NCI-H526 treated with DMSO at 0.1 percent for 48 hours (cell line): ENCODE results near the gene GATAD2B.

ENCODE experiments used
- DNase-seq: peaks from one replicate; lab custom pipeline; 2025; lab: John Stamatoyannopoulos, UW

Gene GATAD2B

DNA sequence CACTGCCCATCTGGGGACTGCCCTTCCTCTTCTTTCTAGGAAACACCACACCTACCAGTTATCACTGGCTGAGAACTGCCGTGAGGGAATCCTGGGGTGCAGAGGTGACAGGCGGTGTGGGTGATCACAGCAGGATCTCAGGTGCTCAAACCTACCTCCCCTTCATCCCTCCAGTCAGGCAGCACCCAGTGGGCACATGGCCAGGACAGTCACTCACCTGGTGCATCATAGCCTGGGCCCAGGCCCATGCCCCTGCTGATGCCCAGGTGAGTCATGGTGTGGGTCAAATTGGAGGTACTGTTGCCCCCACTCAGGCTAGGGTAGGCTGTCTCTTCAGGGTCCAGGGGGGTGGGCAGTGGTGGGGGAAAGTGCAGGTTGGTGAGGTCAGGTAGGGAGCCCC is 29.0 kb upstream of the GATAD2B start:
- no peak for DNase-seq

DNA sequence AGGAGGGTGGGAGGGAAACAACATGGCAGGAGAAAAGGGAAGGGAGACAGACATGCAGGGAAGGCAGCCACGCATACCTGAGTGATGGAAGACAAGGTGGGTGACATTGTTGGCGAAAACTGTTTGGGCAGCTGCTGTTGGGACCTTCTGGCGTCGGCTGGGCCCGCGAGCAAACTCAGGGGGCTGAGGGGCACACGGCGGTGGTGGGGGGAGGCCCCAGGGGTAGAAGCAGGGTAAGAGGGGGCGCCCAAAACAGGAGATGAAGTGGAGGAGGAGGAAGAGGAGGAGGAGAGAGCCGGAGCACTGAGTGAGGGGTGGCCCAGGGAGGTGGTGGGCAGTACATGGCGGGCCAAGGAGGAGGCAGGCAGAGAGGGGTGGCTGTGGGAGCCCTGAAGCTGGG is 28.4 kb upstream of the GATAD2B start:
- no peak for DNase-seq

DNA sequence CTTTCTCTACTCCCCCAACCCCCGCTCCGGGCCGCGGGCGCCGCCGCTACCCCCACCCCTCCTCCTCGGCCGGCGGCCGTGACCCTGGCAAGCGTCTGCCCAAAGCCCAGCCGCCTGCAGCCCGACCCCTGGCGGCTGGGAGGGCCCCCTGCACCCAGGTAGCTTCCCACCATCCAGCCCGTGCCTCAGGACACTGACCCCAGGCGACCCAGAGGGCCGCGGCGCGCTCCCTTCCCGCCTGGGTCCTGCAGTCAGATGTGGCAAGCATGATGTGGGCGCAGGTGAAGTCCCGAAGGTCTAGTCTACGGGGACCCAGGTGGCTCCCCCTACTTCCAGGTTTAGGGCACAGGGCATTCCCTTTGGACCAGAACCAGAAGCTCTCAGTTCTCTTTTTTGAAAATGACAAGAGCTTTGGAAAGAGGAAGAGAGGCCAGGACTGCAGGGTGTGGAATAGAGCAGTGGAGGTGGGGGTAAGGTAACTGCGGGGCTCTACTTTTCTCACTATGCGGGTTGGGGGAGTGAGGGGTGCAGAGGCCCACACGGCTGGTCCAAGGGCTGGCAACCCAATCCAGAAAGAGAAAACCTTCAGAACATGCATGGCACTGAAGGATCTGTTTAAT is 24.0 kb upstream of the GATAD2B start, which contains the start of gene DENND4B:
Gene DENND4B (minus strand): TSS at position 97 of the 620 bp plus-strand sequence. CDS start 2,344 bp downstream, outside the sequence.
- DNase-seq = peak; percentile 87

DNA sequence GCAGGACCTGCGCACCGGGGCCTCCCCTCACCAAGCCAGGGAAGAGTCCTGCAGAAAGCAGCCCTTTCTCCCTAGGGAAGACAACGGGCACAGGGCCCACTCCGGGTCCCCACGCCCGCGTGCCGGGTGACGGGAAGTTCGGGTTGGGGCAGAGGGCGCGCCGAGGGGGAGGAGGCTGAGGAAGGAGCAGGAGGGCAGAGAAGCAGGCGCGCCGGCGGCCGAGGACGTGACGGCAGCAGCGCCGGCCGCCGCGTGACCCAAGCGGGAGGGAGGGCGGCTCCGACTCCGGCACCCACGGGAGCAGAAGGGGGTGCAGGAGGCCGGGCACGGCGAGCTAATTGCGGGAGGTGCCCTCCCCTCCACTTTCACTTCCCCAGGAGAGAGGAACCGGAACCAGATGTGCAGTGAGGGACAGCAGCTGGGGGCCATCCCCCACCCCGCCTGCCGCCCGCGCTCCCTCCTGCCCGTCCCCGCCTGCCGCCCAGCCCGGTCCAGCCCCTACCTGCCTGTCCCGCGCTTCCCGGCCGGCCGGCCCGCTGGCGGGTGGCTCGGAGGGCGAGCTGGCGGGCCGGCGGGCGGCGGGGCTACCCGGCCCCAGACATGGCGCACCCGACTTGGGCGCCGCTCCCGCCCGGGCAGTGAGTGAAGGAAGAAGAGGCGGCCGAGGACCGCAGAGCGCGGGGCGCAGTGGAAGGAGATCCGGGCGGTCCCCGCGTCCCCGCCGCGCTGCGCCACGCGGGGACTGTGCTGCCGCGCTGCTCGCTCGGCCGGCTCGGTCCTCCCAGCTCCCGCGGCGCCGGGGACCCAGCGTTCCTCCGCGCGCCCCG is 23.2 kb upstream of the GATAD2B start:
- peak; percentile 73 for DNase-seq

DNA sequence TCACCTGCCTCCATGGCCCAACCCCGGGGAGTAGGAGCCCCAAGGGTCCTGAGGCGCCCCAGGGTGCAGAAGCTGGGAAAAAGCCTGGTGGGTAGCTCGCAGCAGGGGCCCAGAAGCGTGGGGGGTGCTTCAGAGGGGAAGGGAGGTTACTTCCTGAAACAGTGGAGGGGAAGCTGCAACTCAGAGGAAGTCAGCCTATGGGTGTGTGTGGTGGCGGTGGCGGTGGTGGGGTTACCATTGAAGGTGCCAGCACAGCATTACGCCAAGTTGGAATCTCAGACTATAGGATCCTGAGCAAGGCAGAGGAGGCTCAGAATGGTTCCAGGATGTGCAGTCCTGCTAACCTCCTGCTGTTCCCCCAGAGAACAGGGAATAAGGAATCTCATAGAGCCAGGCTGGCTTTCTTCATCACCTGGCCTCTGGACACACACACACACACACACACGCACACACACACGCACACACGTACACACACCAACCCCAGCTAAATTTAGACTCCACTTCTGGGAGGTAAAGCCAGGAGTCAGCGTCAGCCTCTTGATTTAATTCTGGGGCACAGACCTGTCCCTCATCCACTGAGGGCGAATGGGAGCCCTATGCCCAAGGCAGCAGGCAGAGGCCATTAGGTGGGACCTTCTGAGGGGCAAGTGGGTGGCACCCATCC is 22.5 kb upstream of the GATAD2B start:
- DNase-seq = no peak

DNA sequence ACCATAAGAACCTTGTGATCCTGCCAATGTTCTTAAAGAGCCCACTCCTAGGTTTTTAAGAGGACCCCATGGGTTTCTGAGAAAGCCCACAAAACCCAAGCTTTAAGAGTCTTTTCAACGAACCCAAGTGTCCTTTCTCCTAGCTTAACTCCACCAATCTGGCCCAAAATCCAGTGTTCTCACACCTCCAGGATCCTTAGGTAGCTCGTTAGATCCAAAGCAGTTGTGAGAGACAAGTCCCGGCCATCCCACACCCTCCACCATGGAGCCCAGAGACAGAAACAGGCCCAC is 22.0 kb upstream of the GATAD2B start:
- DNase-seq = no peak

DNA sequence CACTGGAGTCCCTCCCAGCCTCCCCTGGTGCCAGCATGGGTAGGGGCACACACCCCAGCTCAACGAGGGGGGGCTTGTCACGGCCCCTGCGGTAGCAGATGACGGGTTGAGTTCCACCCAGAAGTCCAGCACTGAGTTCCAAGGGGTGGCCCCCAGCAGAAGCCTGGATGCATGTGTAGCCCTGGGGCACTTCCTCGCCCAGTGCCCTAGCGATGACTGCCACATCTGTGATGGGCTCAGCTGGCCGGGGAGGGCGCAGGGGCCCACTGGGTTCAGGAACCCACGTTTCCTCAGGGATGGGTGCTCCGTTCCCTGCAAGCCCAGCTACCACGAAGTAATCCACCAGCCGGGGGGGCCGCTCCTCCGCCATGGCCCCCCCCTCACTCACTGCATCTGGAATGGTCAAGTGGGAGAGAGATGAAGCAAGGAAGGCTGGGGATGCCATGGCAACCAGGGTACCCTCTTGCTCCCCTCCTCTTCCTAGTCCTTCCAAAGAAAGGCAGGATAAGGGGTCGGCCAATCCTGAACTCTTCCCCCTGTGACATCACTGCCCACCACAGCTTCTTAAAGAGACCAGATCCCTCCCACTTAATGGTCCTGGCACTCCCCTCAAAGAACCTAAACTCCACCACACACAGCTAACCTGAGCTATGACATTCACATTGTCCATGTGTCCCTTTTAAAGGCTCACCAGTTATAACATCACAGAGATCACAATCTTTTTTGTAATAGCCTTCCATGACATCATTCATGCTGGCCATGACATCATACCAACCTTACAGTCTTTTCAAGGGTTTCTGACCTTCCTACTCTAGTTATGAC is 21.4 kb upstream of the GATAD2B start:
- DNase-seq = no peak

DNA sequence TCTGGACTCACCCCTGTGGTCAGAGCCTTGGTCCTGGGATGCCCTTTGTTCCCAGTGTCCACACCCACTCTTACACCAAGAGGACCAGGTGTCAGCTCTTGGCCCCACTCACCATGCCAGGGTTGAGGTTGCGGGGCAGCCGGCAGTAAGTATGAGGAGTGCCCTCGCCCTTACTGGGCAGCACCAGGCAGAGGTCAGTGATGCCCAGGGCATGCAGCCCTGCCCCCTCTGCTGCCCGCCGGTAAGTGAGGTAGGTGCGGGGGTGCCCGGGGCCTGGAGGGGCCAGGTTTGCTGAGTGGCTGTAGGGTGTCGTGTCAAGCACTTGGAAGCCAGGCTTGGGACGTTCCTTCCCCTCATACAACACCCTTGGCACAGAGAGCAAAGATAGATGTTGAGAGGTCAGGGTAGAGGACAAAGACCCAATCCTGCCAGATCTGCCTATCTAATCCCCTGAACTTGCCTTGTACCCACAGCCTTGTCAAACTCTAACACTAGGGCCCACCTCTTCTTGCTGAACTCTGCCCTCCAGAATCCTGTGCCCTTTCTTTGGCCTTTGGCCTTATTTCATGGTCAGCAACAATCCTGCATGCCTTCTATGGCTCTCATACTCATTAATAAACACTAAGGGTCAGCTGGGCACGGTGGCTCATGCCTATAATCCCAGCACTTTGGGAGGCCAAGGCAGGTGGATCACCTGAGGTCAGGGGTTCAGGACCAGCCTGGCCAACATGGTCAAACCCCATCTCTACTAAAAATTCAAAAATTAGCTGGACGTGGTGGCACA is 20.2 kb upstream of the GATAD2B start:
- DNase-seq = no peak

DNA sequence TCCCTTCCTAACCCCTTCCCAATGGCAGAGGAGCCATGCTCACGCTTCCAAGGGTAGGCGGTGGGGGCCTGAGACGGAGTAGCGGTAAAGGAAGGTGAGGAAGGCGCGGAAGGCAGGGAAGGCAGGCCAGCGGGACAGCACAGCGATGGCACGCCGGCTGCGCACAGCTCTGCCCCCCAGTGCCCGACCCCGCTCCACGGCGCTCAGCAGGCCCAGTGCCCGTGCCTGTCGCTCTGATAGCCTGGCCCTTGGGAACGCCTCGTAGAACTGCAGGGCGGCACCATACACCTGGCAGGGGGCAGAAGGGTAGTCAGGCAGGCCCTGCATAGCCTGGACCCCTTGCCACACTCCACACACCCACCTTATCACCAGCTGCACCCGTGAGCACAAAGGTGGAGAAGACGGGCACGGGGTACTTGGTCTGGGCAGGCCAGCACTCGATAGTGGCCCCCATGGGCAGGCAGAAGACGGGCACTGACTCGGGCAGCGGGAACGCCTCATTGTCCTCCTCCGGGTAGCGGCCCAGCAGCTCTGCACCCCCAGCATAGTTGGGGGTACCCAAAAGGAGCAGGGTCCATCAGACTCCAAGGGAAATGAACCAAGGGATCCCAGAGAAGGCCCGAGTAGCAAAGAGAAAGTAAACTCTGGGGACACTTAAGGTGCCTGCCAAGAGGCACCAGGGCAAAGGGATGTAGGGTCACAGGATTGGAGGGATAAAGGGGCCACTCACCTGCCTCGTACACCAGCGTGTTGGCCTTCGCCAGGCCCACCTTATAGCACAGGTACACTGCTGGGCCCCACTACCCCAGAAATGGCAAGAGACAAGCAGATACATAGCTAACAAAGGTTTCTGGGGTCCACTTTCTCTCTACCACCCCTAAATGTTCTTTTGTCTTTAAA is 19.3 kb upstream of the GATAD2B start:
- DNase-seq = no peak

DNA sequence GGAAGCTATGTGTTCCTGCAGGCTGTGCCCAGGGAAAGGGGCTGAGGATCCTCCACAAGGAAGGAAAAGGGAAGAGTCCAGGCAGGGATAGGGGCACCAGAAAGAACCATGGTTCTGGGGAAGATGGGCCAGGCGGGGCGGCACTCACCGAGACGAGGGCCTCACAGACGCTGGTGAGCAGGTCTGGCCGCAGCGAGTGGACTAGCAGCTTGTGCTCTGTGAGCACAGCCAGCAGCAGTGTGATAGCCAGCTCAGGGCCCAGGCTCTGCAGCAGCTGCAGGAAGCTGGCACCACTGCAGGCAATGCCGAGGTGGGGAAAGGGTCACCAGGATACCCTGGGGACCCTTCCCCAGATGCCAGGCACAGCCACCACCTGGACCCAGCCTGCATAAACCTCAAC is 18.0 kb upstream of the GATAD2B start:
- DNase-seq = no peak

DNA sequence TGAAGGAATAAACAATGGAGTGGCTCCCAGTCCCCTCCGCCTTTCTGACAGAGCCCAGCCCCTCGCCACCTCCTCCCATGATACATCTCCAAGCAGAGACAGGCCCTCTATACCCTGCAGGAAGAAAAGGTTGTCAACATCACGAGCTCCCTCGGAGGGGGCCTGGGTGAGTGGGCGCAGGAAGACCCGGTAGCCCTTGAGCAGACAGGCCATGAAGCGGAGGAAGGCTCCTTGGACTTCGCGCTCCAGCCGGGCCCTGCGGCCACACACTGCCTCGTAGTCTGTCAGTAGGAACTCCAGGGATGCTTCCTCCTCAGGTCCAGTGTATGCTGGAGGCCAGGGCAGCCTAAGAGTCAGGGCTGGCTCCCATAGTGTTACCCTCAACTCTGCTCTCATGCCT is 16.7 kb upstream of the GATAD2B start:
- no peak for DNase-seq

DNA sequence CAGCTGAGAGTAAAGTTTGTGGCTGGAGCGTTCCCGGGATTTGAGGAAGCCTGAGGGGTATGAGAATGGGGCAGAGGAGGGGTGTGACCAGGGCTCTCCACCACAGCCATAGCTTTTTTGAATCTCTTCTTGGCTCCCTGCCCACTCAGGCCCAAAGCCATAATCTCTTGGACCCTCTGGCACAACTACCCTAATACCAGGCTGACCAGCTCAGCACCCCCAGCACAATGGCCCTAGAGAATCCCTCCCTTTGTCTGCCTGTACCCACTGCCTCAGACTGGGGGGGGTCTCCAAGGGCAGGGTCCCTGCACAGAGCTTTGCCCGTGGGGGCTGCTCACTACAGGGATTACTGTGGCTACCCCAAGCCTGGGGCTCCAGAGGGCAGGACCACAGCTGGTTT is 16.2 kb upstream of the GATAD2B start:
- no peak for DNase-seq

DNA sequence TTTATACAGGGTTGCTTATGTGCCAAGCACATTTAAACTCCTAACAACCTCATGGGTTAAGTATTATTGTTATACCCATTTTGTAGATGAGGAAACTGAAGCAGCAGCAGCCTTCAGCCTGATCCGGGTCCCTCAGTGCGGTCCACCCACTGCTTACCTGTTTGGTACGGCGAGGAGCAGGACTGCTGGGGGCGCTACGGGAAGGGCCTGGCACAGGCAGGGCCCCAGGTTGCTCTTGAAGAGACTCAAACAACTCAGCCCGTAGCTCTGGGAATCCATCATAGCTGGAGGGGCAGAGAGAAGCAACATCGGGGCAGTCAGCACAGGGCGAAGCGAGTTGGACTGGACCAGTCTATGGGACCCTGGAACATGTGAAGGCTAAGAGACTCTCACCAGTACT is 14.6 kb upstream of the GATAD2B start:
- no peak for DNase-seq

DNA sequence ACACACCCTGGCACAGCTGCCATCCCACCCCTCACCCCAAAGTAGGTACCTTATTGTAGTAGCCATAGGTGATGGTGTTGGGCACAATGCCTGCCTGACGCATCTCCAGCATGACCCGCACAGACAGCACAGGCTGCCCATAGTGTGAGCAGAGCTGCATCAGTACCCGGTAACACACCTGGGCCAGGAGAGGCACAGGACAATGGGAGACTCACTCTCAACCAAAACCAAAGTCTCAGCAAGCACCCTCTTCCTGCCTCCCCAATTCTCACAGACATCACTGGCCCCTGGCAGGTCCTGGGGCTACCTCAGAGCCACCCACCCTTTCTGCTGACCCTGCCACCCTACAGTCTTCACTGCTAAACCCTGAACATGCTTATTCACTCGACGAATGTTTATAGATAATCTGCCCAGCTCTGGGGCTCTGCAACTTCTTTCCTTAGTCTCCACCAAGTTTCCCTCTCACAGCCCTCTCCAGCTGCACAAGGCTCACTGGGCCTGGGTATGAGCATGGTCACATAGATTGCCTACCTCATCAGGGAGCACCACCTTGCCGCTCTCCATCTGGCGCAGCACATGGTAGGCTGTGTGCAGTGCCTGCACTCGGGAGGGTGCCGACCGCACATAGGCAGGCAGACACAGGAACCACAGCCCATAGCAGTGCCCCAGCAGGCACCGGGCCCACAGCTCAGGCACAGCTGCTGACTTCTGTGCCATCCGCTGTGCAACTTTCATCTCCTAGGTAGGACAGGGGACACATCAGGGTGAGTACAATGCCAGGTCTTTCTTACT is 13.4 kb upstream of the GATAD2B start:
- DNase-seq = no peak

DNA sequence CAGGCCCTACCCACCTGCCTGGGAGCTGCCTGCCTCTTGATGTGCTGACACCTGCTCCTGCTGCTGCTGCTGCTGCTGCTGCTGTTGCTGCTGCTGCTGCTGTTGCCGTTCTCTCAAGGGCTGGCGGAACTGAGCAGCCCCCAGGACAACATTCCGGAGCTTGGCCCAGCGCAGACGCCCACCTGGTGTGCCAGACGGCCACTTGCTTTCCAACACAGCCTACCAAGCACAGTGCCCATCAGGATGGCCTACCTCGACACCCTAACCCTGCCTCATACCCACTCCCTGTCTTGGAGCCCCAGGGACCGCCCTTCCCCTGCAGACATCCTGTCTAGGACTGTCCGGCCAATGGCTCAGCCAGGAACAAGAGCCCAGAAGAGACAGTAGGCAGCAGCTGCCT is 12.0 kb upstream of the GATAD2B start:
- DNase-seq = no peak

DNA sequence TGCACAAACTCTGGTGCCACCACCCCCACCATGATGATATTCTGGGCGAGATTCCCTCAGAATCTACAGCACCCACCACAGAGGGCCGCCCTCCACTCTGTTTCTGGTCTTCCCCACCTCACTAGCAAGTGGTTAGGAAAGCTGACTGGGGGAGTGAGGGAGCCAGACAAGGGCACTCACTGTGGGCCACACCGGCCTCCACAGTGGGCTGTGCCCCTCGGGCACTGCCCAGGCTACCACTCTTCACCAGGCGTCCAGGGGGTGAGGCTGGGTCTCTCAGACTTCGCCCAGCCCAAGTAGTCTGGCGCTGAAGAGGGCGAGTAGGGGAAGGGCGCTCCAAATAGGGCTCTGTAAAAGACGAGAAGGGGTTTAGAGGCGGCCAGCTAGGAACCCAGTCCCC is 11.2 kb upstream of the GATAD2B start:
- no peak for DNase-seq

DNA sequence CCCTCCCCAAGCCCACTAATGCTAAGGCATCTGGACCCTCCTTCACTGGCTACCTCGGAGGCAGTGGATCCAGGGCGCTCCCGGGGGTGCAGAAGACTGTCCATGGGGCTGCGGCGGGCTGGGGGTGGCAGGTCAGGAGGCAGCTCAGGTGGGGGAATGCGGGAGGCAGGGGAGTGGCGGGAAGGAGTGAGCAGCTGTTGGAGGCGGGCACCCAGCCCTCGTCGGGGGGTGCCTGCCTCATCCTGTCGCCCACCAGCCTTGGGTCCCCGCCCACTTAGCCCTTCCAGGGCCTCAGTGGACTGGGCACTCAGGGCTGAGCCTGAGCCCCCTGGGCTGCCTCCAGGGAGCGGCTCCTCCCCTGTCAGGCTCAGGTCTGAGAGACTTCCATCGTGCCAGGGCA is 10.7 kb upstream of the GATAD2B start:
- no peak for DNase-seq

DNA sequence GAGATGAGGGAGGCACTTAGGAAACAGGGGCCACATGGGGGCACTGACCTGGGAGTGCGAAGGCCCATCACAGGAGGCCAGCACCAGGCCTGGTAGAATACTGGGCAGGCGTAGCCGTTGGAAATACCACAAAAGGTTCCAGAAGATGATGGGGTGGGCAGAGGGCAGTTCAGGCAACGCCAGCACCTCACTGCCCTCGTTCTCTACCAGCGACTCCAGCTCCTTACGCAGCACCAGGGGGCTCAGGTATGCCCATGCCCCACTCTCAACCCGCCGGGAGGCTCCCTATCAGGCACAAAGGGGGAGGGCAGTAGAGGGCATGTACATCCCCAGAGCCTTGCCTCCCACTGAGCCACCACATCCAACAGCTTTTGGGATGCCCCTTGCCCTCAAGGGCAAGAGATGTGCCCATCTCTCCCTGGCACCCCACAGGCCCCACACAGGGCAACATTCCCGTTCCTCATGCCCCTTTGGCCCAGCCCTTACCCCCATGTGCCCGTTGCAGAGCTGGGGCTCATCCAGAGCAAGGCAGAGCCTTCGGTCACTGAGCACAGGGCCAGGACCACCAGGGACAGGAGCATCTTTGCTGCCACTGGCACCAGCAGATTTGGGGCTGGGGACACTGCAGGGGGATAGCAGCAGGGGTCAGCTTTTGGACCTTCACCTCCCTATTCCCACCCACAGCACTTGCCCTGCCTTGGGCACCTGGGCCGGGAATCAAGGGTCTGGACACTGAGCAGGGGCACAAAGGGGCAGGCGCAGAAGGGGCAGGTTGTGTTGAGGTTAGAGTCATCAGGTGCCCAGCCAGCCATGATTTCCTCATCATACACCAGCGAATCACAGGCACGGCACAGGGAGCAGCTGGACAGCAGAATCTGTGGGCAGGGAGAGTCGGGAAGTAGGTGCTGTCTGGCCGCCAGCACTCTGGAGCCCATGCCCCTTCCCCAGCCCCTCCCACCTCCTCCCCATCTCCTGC is 9.7 kb upstream of the GATAD2B start:
- no peak for DNase-seq
